Stimulated activated CD8-positive, alpha-beta memory T cell treated with anti-CD3 and anti-CD28 coated beads, Interleukin-7, amount 100 ng/mL, for 24 hours (primary cell): ENCODE measurements around the gene DIS3.
A peak's percentile ranks its signal among the peaks of the same experiment; 100 is the strongest.
"Not testable (repeated sequence)": the region's sequence is repeated elsewhere in the genome, so short reads cannot be mapped to it uniquely, and the experiment has no call there.

Experiments
- DNase-seq: peaks from one replicate; pipeline ENCODE4 v3.0.0-alpha.2; 2020; ENCODE audit warnings: low read depth

The DIS3 gene

GRCh38 chr13:72751220-72751619 lies 30.5 kb downstream of the DIS3 start:
- DNase-seq, result no peak

GRCh38 chr13:72745260-72745659 lies 36.4 kb downstream of the DIS3 start:
- DNase-seq, result no peak

GRCh38 chr13:72740015-72740414 lies 41.7 kb downstream of the DIS3 start:
- no peak for DNase-seq

- no peak for DNase-seq
Measured at GRCh38 chr13:72737033-72737432, 44.7 kb downstream of the DIS3 start.

GRCh38 chr13:72728290-72728605 lies 53.5 kb downstream of the DIS3 start:
- DNase-seq, result no peak

- DNase-seq, result peak; percentile 83
Measured at GRCh38 chr13:72727417-72728289, 54.0 kb downstream of the DIS3 start, which contains the start of the genes BORA and MZT1. Gene BORA, plus strand, starts transcription at chr13:72727923. Its CDS starts 1,018 bp downstream, at chr13:72728941. Gene MZT1, minus strand, starts transcription at chr13:72727629. Its CDS starts 27 bp downstream, at chr13:72727602.

- DNase-seq, result no peak
Measured at GRCh38 chr13:72726726-72727416, 54.8 kb downstream of the DIS3 start.

- DNase-seq, result not testable (repeated sequence)
Measured at GRCh38 chr13:72726185-72726584, 55.5 kb downstream of the DIS3 start.

- no peak for DNase-seq
Measured at GRCh38 chr13:72716776-72717175, 64.9 kb downstream of the DIS3 start.
